Midbrain (tissue), 1 donor: Measurements from ENCODE around the gene ARID1B.

Experiments used
- DNase-seq: peaks from one replicate; lab custom pipeline; 2025; lab: John Stamatoyannopoulos, UW

ARID1B gene

GRCh38 chr6:156992020-156992804 is 215.0 kb downstream of the ARID1B start:
- no peak for DNase-seq

GRCh38 chr6:156993713-156994112 is 216.5 kb downstream of the ARID1B start:
- DNase-seq, result no peak

GRCh38 chr6:156994215-156995076 is 217.3 kb downstream of the ARID1B start:
- DNase-seq, result no peak

GRCh38 chr6:156995502-156995901 is 218.3 kb downstream of the ARID1B start:
- no peak for DNase-seq

GRCh38 chr6:156996265-156996664 is 219.1 kb downstream of the ARID1B start:
- no peak for DNase-seq

- no peak for DNase-seq
Observed at GRCh38 chr6:156998794-156999330, 221.7 kb downstream of the ARID1B start.

- no peak for DNase-seq
Observed at GRCh38 chr6:156999762-157000161, 222.6 kb downstream of the ARID1B start.

- DNase-seq, result no peak
Observed at GRCh38 chr6:157001716-157002115, 224.5 kb downstream of the ARID1B start.

GRCh38 chr6:157002774-157003173 is 225.6 kb downstream of the ARID1B start:
- no peak for DNase-seq

GRCh38 chr6:157005940-157006339 is 228.8 kb downstream of the ARID1B start:
- DNase-seq, result no peak

- no peak for DNase-seq
Observed at GRCh38 chr6:157008568-157008967, 231.4 kb downstream of the ARID1B start.

GRCh38 chr6:157012355-157012754 is 235.2 kb downstream of the ARID1B start:
- no peak for DNase-seq

- DNase-seq, result no peak
Observed at GRCh38 chr6:157013649-157014304, 236.6 kb downstream of the ARID1B start.

- no peak for DNase-seq
Observed at GRCh38 chr6:157014871-157015270, 237.7 kb downstream of the ARID1B start.

- DNase-seq, result no peak
Observed at GRCh38 chr6:157017022-157017421, 239.8 kb downstream of the ARID1B start.

- DNase-seq, result no peak
Observed at GRCh38 chr6:157017861-157018260, 240.7 kb downstream of the ARID1B start.

- DNase-seq, result no peak
Observed at GRCh38 chr6:157019115-157019641, 242.0 kb downstream of the ARID1B start.

GRCh38 chr6:157019733-157020132 is 242.6 kb downstream of the ARID1B start:
- DNase-seq, result no peak

- no peak for DNase-seq
Observed at GRCh38 chr6:157020398-157020797, 243.2 kb downstream of the ARID1B start.

GRCh38 chr6:157020881-157021343 is 243.7 kb downstream of the ARID1B start:
- no peak for DNase-seq

GRCh38 chr6:157021344-157021992 is 244.3 kb downstream of the ARID1B start:
- DNase-seq, result peak; percentile 92
